ENCODE results near the gene SENP7.

DNA sequence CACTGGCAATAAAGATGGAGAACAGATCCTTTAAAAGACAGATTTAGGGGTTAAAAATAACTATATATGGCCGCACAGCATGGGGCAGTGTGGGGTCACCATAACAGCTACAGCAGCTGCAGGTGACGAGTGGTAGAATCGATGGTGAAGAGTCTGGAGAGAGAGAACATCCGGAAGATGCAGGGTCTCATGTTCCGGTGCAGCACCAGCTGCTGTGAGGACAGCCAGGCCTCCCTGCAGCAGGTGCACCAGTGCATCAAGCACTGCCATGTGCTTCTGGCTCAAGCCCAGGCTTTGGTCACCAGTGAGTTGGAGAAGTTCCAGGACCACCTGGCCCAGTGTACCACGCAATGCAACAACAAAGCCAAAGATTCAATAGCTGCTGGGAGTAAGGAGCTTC lies 98.9 kb downstream of the SENP7 start:
- TF ChIP-seq, protein P1, sequence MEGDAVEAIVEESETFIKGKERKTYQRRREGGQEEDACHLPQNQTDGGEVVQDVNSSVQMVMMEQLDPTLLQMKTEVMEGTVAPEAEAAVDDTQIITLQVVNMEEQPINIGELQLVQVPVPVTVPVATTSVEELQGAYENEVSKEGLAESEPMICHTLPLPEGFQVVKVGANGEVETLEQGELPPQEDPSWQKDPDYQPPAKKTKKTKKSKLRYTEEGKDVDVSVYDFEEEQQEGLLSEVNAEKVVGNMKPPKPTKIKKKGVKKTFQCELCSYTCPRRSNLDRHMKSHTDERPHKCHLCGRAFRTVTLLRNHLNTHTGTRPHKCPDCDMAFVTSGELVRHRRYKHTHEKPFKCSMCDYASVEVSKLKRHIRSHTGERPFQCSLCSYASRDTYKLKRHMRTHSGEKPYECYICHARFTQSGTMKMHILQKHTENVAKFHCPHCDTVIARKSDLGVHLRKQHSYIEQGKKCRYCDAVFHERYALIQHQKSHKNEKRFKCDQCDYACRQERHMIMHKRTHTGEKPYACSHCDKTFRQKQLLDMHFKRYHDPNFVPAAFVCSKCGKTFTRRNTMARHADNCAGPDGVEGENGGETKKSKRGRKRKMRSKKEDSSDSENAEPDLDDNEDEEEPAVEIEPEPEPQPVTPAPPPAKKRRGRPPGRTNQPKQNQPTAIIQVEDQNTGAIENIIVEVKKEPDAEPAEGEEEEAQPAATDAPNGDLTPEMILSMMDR (IDR thresholded peaks at IDR 0.05), result no peak
- TF ChIP-seq EZH2 (IDR thresholded peaks at IDR 0.05), result no peak
